Measurements from ENCODE around the gene HM13.

HM13 gene

GRCh38 chr20:31602431-31602778 lies 88.2 kb downstream of the HM13 start:
- Histone ChIP-seq H3K9me2 (replicated peaks; ENCODE audit: control insufficient read depth, low read length) (no peaks in the 10 kb centered on the region), H4K20me1 (ENCODE audit: control insufficient read depth, insufficient read depth, low read depth, low read length) (no peaks in the 10 kb centered on the region), H3K27ac (ENCODE audit: low read depth, low read length) (no peak overlapping the region), H3K79me2 (ENCODE audit: control insufficient read depth, low read length) (no peaks in the 10 kb centered on the region), H3K4me3 (ENCODE audit: low read length) (no peak overlapping the region), H3K4me1 (ENCODE audit: control insufficient read depth, low read length) (peaks cover 39% of the 10 kb centered on the region), H3K27me3 (ENCODE audit: control insufficient read depth, low read length) (peaks cover 47% of the 10 kb centered on the region), H3K4me2 (ENCODE audit: low read length) (0 out of 2 replicates have a peak overlapping the region, but pooled peaks have one; percentile 14), H3F3A (ENCODE audit: control insufficient read depth, insufficient read depth) (no peaks in the 10 kb centered on the region), H3K9me3 (ENCODE audit: control insufficient read depth, insufficient read depth, low read length) (no peaks in the 10 kb centered on the region), H3K36me3 (ENCODE audit: control insufficient read depth, low read length) (no peaks in the 10 kb centered on the region)
- TF ChIP-seq EZH2phosphoT487 (IDR thresholded peaks at IDR 0.05; ENCODE audit: borderline replicate concordance, low read length) (no peak), CTCF (IDR thresholded peaks at IDR 0.05; ENCODE audit: low read depth, low read length, poor library complexity, severe bottlenecking) (no peak)

GRCh38 chr20:31602779-31603441 lies 88.7 kb downstream of the HM13 start:
- TF ChIP-seq EZH2phosphoT487 (IDR thresholded peaks at IDR 0.05; ENCODE audit: borderline replicate concordance, low read length) (peak; percentile 36; the same call in 1 of the 2 replicates), CTCF (IDR thresholded peaks at IDR 0.05; ENCODE audit: low read depth, low read length, poor library complexity, severe bottlenecking) (no peak)
- peaks cover 52% of the 10 kb centered on the region for H3K27me3 ChIP-seq (ENCODE audit: control insufficient read depth, low read length)
- H3K9me3 ChIP-seq (ENCODE audit: control insufficient read depth, insufficient read depth, low read length) = no peaks in the 10 kb centered on the region
- H3F3A ChIP-seq (ENCODE audit: control insufficient read depth, insufficient read depth) = no peaks in the 10 kb centered on the region
- H3K4me3 ChIP-seq (ENCODE audit: low read length) = no peak overlapping the region
- no peaks in the 10 kb centered on the region for H3K36me3 ChIP-seq (ENCODE audit: control insufficient read depth, low read length)
- H4K20me1 ChIP-seq (ENCODE audit: control insufficient read depth, insufficient read depth, low read depth, low read length) = no peaks in the 10 kb centered on the region
- no peaks in the 10 kb centered on the region for H3K79me2 ChIP-seq (ENCODE audit: control insufficient read depth, low read length)
- H3K27ac ChIP-seq (ENCODE audit: low read depth, low read length) = no peak overlapping the region
- H3K4me1 ChIP-seq (ENCODE audit: control insufficient read depth, low read length) = peaks cover 39% of the 10 kb centered on the region
- H3K4me2 ChIP-seq (ENCODE audit: low read length) = 0 out of 2 replicates have a peak overlapping the region, but pooled peaks have one; percentile 14
- H3K9me2 ChIP-seq (replicated peaks; ENCODE audit: control insufficient read depth, low read length) = no peaks in the 10 kb centered on the region

- H3K4me3 ChIP-seq (ENCODE audit: low read length) = peak overlapping the region; percentile 85
- H3K79me2 ChIP-seq (ENCODE audit: control insufficient read depth, low read length) = no peaks in the 10 kb centered on the region
- H3K36me3 ChIP-seq (ENCODE audit: control insufficient read depth, low read length) = no peaks in the 10 kb centered on the region
- H3K27me3 ChIP-seq (ENCODE audit: control insufficient read depth, low read length) = peaks cover 62% of the 10 kb centered on the region
- no peaks in the 10 kb centered on the region for H3K9me3 ChIP-seq (ENCODE audit: control insufficient read depth, insufficient read depth, low read length)
- H3K27ac ChIP-seq (ENCODE audit: low read depth, low read length) = no peak overlapping the region
- H3F3A ChIP-seq (ENCODE audit: control insufficient read depth, insufficient read depth) = no peaks in the 10 kb centered on the region
- no peak for TF ChIP-seq CTCF (IDR thresholded peaks at IDR 0.05; ENCODE audit: low read depth, low read length, poor library complexity, severe bottlenecking)
- no peak for TF ChIP-seq EZH2phosphoT487 (IDR thresholded peaks at IDR 0.05; ENCODE audit: borderline replicate concordance, low read length)
- no peaks in the 10 kb centered on the region for H4K20me1 ChIP-seq (ENCODE audit: control insufficient read depth, insufficient read depth, low read depth, low read length)
- H3K4me2 ChIP-seq (ENCODE audit: low read length) = peak overlapping the region; percentile 81
- no peaks in the 10 kb centered on the region for H3K9me2 ChIP-seq (replicated peaks; ENCODE audit: control insufficient read depth, low read length)
- H3K4me1 ChIP-seq (ENCODE audit: control insufficient read depth, low read length) = peaks cover 39% of the 10 kb centered on the region
Measured at GRCh38 chr20:31603822-31604566, 89.8 kb downstream of the HM13 start.
